HepG2 (cell line): ENCODE results near the gene AP2A2. TPM values are rescaled to one million over a fixed set of nuclear protein-coding genes. Genes with fewer than 3 reads are reported as not detected.

Experiments used
- AGO2 ChIP-seq: fragments of 200-400 bp; formaldehyde crosslinking; optimal IDR thresholded peaks from 2 replicates; pipeline ENCODE3; 2017; ENCODE audit warnings: mild to moderate bottlenecking, low read depth, low read length, moderate library complexity
- BCL3 ChIP-seq: sonication (generic); formaldehyde crosslinking; IDR thresholded peaks from 2 replicates; pipeline ENCODE4 v1.5.1; 2020; ENCODE audit warnings: mild to moderate bottlenecking, missing genetic modification reagents, moderate library complexity
- CCAR2 ChIP-seq: fragments of 200-400 bp; formaldehyde crosslinking; optimal IDR thresholded peaks from 2 replicates; pipeline ENCODE3; 2018; ENCODE audit warnings: low read depth, mild to moderate bottlenecking, low read length, moderate library complexity
- CENPX ChIP-seq: sonication (generic); formaldehyde crosslinking; IDR thresholded peaks from 2 replicates; pipeline ENCODE4 v1.9.0; 2021; ENCODE audit warnings: mild to moderate bottlenecking, missing genetic modification reagents, moderate library complexity
- ETV5 ChIP-seq: IDR thresholded peaks from 2 replicates; pipeline ENCODE4 v1.6.1; 2018; ENCODE audit warnings: missing biosample characterization, missing genetic modification reagents, inconsistent platforms, borderline replicate concordance
- HIVEP1 ChIP-seq: sonication (generic); formaldehyde crosslinking; IDR thresholded peaks from 2 replicates; pipeline ENCODE4 v1.4.0; 2020; ENCODE audit warnings: mild to moderate bottlenecking, missing genetic modification reagents
- KAT8 ChIP-seq: IDR thresholded peaks from 2 replicates; pipeline ENCODE4 v1.6.1; 2016; ENCODE audit warnings: missing genetic modification reagents, missing compliant biosample characterization
- KLF11 ChIP-seq: IDR thresholded peaks from 2 replicates; pipeline ENCODE4 v1.6.1; 2016; ENCODE audit warnings: missing compliant biosample characterization
- MATR3 ChIP-seq: sonication (generic); formaldehyde crosslinking; IDR thresholded peaks from 2 replicates; pipeline ENCODE4 v1.4.0; 2020; ENCODE audit warnings: missing genetic modification reagents
- MXD4 ChIP-seq: IDR thresholded peaks from 2 replicates; pipeline ENCODE4 v1.6.1; 2016; ENCODE audit warnings: mild to moderate bottlenecking, missing biosample characterization, missing genetic modification reagents
- NFIC ChIP-seq: IDR thresholded peaks from 2 replicates; pipeline ENCODE4 v1.6.1; 2012; ENCODE audit warnings: mild to moderate bottlenecking, low read length, inconsistent platforms
- SNAPC4 ChIP-seq: sonication (generic); formaldehyde crosslinking; IDR thresholded peaks from 2 replicates; pipeline ENCODE4 v1.4.0; 2020; ENCODE audit warnings: mild to moderate bottlenecking, missing genetic modification reagents
- TRIM24 ChIP-seq: sonication (generic); formaldehyde crosslinking; IDR thresholded peaks from 2 replicates; pipeline ENCODE4 v1.8.0; 2022; ENCODE audit warnings: mild to moderate bottlenecking, missing genetic modification reagents
- ZBTB3 ChIP-seq: sonication (generic); formaldehyde crosslinking; IDR thresholded peaks from 2 replicates; pipeline ENCODE4 v1.4.0; 2020; ENCODE audit warnings: low read depth, mild to moderate bottlenecking, moderate library complexity, missing genetic modification reagents, borderline replicate concordance
- ZMYM4 ChIP-seq: sonication (generic); formaldehyde crosslinking; IDR thresholded peaks from 2 replicates; pipeline ENCODE4 v1.8.1; 2023; ENCODE audit warnings: mild to moderate bottlenecking, missing genetic modification reagents
- ZNF747 ChIP-seq: sonication (generic); formaldehyde crosslinking; IDR thresholded peaks from 2 replicates; pipeline ENCODE4 v1.8.1; 2023; ENCODE audit warnings: missing genetic modification reagents, mild to moderate bottlenecking, borderline replicate concordance
- ZNF749 ChIP-seq: sonication (generic); formaldehyde crosslinking; IDR thresholded peaks from 2 replicates; pipeline ENCODE4 v1.8.0; 2022; ENCODE audit warnings: mild to moderate bottlenecking, missing genetic modification reagents, moderate library complexity, borderline replicate concordance
- polyA plus RNA-seq, 8 experiments: library from polyadenylated mRNA; depleted of rRNA in 3 of 8; stranded (reverse) in 7 of 8; unstranded in 1 of 8; fragments of >200 nt; fragmentation: Illumina TruSeq in 4 of 8; extraction: Trizol in 4 of 8; gene quantifications; 2 replicates each; pipeline versions ENCODE4 v1.2.1 to v1.2.3, GENCODE V29; 2011 to 2016; ENCODE audit warnings: low read depth in 4 of 8, missing spikeins in 1 of 8, mixed read lengths in 1 of 8; ENCODE audit not compliant: insufficient read depth in 1 of 8
- total RNA-seq, 5 experiments: library from RNA; depleted of rRNA; stranded (reverse); fragments of >200 nt; fragmentation: Illumina TruSeq; extraction: Trizol; gene quantifications; 2 replicates each; pipeline ENCODE4 v1.2.3, GENCODE V29; 2016; ENCODE audit warnings: low read depth in 1 of 5

AP2A2 gene
- total and polyA plus RNA-seq, 2 of the 13 experiments (the other 11 are each of a cell fraction or from before 2014, with no cell fraction given) = 25.7 to 75.7 TPM

- no peak; the same call in 1 of the 2 replicates for TF ChIP-seq SNAPC4 (CRISPR knock-in tag)
- no peak for TF ChIP-seq ETV5 (CRISPR knock-in tag)
- peak; percentile 27; the same call in 1 of the 2 replicates for TF ChIP-seq ZMYM4
- no peak for TF ChIP-seq ZBTB3
- TF ChIP-seq TRIM24 = no peak
- no peak for TF ChIP-seq CENPX
- no peak for TF ChIP-seq MATR3 (CRISPR knock-in tag)
- no peak for TF ChIP-seq KLF11 (CRISPR knock-in tag)
- no peak for TF ChIP-seq BCL3 (CRISPR knock-in tag)
- no peak for TF ChIP-seq CCAR2
- 0 out of 2 replicates have a peak, but pooled peaks have one; percentile 11 for TF ChIP-seq ZNF747
- TF ChIP-seq AGO2 = no peak
- TF ChIP-seq MXD4 = 0 out of 2 replicates have a peak, but pooled peaks have one; percentile 22
- no peak for TF ChIP-seq NFIC
- peak; percentile 56; the same call in 1 of the 2 replicates for TF ChIP-seq HIVEP1
- no peak for TF ChIP-seq ZNF749 (CRISPR knock-in tag)
- TF ChIP-seq KAT8 (CRISPR knock-in tag) = peak; percentile 70
Observed at GRCh38 chr11:952406-953385, 27.0 kb downstream of the AP2A2 start (continued).
